Type B pancreatic cell (in vitro differentiated cells): ENCODE measurements around the gene TACR1. TPM values are rescaled to one million over a fixed set of nuclear protein-coding genes. Genes with fewer than 3 reads are reported as not detected.

Source experiments
- DNase-seq: peaks from one replicate; pipeline ENCODE4 v3.0.0; 2021; ENCODE audit warnings: mixed read lengths; ENCODE audit not compliant: unreplicated experiment; ENCODE audit errors: extremely low spot score
- H3K27ac Mint-ChIP-seq: 2 replicates; pipeline ENCODE4 v1.8.0; 2021; ENCODE audit warnings: mild to moderate bottlenecking, mixed read lengths
- H3K27me3 Mint-ChIP-seq: 2 replicates; pipeline ENCODE4 v1.8.0; 2021; ENCODE audit warnings: mixed read lengths
- H3K36me3 Mint-ChIP-seq: 2 replicates; pipeline ENCODE4 v1.8.0; 2021; ENCODE audit warnings: mixed read lengths
- H3K4me1 Mint-ChIP-seq: one replicate; pipeline ENCODE4 v1.8.0; 2021; ENCODE audit warnings: mixed read lengths; ENCODE audit not compliant: unreplicated experiment
- H3K4me3 Mint-ChIP-seq: 2 replicates; pipeline ENCODE4 v1.8.0; 2021; ENCODE audit warnings: mild to moderate bottlenecking, mixed read lengths
- H3K9me3 Mint-ChIP-seq: 2 replicates; pipeline ENCODE4 v1.8.0; 2021; ENCODE audit warnings: mixed read lengths
- total RNA-seq: library from RNA; stranded (reverse); gene quantifications from 2 replicates; pipeline ENCODE4 v1.2.1, GENCODE V29; 2021; ENCODE audit warnings: low replicate concordance
- TF ChIP-seq, protein P1 (sequence below): fragments of 200-600 bp; sonication (generic); conservative IDR thresholded peaks from 2 replicates; pipeline ENCODE4 v1.5.0; 2021; ENCODE audit warnings: antibody characterized with exemption, mild to moderate bottlenecking

The TACR1 gene
- total RNA-seq, 1 donor from 2014 or later, result 1.5 TPM

- Mint-ChIP-seq H3K27ac (no peak overlapping the region), H3K36me3 (no peaks in the 10 kb centered on the region), H3K27me3 (no peaks in the 10 kb centered on the region), H3K9me3 (no peaks in the 10 kb centered on the region), H3K4me1 (no peaks in the 10 kb centered on the region), H3K4me3 (no peak overlapping the region)
- no peak for DNase-seq
- TF ChIP-seq, protein P1, sequence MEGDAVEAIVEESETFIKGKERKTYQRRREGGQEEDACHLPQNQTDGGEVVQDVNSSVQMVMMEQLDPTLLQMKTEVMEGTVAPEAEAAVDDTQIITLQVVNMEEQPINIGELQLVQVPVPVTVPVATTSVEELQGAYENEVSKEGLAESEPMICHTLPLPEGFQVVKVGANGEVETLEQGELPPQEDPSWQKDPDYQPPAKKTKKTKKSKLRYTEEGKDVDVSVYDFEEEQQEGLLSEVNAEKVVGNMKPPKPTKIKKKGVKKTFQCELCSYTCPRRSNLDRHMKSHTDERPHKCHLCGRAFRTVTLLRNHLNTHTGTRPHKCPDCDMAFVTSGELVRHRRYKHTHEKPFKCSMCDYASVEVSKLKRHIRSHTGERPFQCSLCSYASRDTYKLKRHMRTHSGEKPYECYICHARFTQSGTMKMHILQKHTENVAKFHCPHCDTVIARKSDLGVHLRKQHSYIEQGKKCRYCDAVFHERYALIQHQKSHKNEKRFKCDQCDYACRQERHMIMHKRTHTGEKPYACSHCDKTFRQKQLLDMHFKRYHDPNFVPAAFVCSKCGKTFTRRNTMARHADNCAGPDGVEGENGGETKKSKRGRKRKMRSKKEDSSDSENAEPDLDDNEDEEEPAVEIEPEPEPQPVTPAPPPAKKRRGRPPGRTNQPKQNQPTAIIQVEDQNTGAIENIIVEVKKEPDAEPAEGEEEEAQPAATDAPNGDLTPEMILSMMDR, result no peak
Measured at GRCh38 chr2:75025216-75025615, 174.1 kb downstream of the TACR1 start.

GRCh38 chr2:75023666-75024455 lies 175.5 kb downstream of the TACR1 start:
- H3K27ac Mint-ChIP-seq, result no peak overlapping the region

GRCh38 chr2:75022516-75022915 lies 176.8 kb downstream of the TACR1 start:
- Mint-ChIP-seq H3K9me3 (no peaks in the 10 kb centered on the region), H3K27me3 (no peaks in the 10 kb centered on the region), H3K36me3 (no peaks in the 10 kb centered on the region), H3K4me1 (no peaks in the 10 kb centered on the region), H3K27ac (no peak overlapping the region), H3K4me3 (no peak overlapping the region)
- TF ChIP-seq, protein P1, result no peak
- no peak for DNase-seq

More at GRCh38 chr2:75023666-75024455, 175.5 kb downstream of the TACR1 start:
- Mint-ChIP-seq H3K36me3 (no peaks in the 10 kb centered on the region), H3K27me3 (no peaks in the 10 kb centered on the region), H3K4me3 (no peak overlapping the region), H3K9me3 (no peaks in the 10 kb centered on the region), H3K4me1 (no peaks in the 10 kb centered on the region)
- TF ChIP-seq, protein P1, result no peak
- DNase-seq, result no peak

- no peaks in the 10 kb centered on the region for H3K27me3 Mint-ChIP-seq
- no peaks in the 10 kb centered on the region for H3K4me1 Mint-ChIP-seq
- H3K4me3 Mint-ChIP-seq, result no peak overlapping the region
- no peaks in the 10 kb centered on the region for H3K9me3 Mint-ChIP-seq
- DNase-seq, result no peak
- H3K27ac Mint-ChIP-seq, result no peak overlapping the region
- TF ChIP-seq, protein P1, result no peak
- no peaks in the 10 kb centered on the region for H3K36me3 Mint-ChIP-seq
Measured at GRCh38 chr2:75021672-75022071, 177.6 kb downstream of the TACR1 start.

- TF ChIP-seq, protein P1, result no peak
- Mint-ChIP-seq H3K36me3 (no peaks in the 10 kb centered on the region), H3K4me1 (no peaks in the 10 kb centered on the region), H3K27ac (no peak overlapping the region), H3K9me3 (no peaks in the 10 kb centered on the region), H3K4me3 (no peak overlapping the region), H3K27me3 (no peaks in the 10 kb centered on the region)
- DNase-seq, result no peak
Measured at GRCh38 chr2:75020476-75020875, 178.8 kb downstream of the TACR1 start.
